ENCODE data around the gene KIF2C.

DNA sequence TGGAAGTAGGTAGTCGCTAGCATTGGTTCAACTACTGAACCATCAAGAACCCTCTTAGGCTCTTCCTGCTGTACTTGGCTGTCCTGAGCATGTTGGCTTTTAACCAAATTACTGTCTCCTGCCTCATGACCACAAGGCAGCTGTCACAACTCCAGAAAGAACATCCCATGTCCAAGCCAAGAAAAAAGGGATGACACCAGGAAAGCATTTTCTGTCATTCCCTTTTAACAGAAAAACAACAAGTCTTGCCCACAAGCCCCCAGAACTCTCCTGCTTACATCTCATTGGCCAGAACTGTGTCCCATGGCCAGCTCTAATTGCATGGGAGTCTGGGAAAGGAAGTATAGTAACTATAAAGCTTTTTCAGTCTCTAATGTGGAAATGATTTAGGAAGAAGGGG, 6.3 kb upstream of the KIF2C start:
- TF ChIP-seq CTCF (conservative IDR thresholded peaks at IDR 0.05; ENCODE audit: low read length) (no peak), EZH2phosphoT487 (IDR thresholded peaks at IDR 0.05; ENCODE audit: borderline replicate concordance, low read depth, low read length) (no peak)

Data from OCI-LY7 (cell line).